ENCODE measurements around the gene RPL19.

RPL19 gene

DNA sequence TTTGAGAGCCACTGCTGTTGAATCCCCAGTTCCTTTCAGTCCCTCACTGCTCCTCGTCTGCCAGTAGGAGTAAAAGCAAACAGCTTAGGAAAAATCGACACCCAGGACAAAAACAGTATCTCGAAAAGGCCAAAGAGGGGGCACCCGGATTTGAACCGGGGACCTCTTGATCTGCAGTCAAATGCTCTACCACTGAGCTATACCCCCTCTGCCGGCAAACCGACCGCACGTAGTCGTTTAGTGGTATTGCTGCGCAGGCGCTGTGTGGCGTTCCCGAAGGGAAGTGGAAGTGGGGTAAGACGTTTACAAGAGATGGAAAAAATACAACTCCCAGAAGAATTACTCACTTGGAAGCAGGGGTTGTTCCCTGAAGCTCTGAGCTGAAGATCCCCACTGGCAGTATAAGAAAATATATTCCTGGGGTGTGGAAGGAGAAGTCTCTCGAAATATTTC is 46.5 kb upstream of the RPL19 start:
- TF ChIP-seq, protein P1, sequence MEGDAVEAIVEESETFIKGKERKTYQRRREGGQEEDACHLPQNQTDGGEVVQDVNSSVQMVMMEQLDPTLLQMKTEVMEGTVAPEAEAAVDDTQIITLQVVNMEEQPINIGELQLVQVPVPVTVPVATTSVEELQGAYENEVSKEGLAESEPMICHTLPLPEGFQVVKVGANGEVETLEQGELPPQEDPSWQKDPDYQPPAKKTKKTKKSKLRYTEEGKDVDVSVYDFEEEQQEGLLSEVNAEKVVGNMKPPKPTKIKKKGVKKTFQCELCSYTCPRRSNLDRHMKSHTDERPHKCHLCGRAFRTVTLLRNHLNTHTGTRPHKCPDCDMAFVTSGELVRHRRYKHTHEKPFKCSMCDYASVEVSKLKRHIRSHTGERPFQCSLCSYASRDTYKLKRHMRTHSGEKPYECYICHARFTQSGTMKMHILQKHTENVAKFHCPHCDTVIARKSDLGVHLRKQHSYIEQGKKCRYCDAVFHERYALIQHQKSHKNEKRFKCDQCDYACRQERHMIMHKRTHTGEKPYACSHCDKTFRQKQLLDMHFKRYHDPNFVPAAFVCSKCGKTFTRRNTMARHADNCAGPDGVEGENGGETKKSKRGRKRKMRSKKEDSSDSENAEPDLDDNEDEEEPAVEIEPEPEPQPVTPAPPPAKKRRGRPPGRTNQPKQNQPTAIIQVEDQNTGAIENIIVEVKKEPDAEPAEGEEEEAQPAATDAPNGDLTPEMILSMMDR (IDR thresholded peaks at IDR 0.05), result peak; percentile 33
- H3K27ac ChIP-seq, result peak overlapping the region; percentile 88

DNA sequence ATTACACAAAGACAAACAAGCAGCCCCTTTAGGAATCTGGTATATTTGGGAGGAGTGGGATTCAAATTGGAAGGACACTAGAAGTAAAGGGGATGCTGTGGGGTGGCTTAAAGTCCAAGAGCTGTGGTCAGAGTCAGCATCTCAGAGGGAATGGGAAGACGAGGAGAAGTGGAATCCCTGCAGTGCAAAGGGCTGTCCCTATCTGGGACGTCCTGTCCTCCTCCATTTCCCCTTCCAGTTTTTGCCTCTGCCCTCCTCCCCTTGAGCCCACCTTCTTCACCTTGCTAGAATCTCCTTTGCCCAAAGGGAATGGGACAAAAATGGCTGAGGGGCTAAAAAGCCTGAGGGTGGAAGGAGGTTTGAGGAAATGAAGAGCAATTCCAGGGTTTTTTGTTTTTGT is 44.4 kb upstream of the RPL19 start:
- Histone ChIP-seq H3K9ac (no peak overlapping the region), H3K4me3 (ENCODE audit: low read depth, low read length) (no peak overlapping the region), H3K27me3 (ENCODE audit: control insufficient read depth, insufficient read depth, low read length) (no peaks in the 10 kb centered on the region), H3K9me3 (ENCODE audit: control insufficient read depth, low read length) (no peaks in the 10 kb centered on the region), H2AFZ (no peak overlapping the region), H3K79me2 (peaks cover 2% of the 10 kb centered on the region), H3K4me1 (peaks cover 8% of the 10 kb centered on the region), H3K4me2 (ENCODE audit: low read length) (no peak overlapping the region), H3K27ac (no peak overlapping the region), H3K36me3 (ENCODE audit: control insufficient read depth, insufficient read depth, low read length) (no peaks in the 10 kb centered on the region)
- TF ChIP-seq, protein P1 (IDR thresholded peaks at IDR 0.05), result no peak

More for the DNA sequence above, 46.5 kb upstream of the RPL19 start:
- peak overlapping the region; percentile 85 for H2AFZ ChIP-seq
- H3K4me2 ChIP-seq (ENCODE audit: low read length), result peak overlapping the region; percentile 95
- no peaks in the 10 kb centered on the region for H3K9me3 ChIP-seq (ENCODE audit: control insufficient read depth, low read length)
- peak overlapping the region; percentile 93 for H3K4me3 ChIP-seq (ENCODE audit: low read depth, low read length)
- no peak overlapping the region for H3K9ac ChIP-seq
- peaks cover 2% of the 10 kb centered on the region for H3K79me2 ChIP-seq
- H3K36me3 ChIP-seq (ENCODE audit: control insufficient read depth, insufficient read depth, low read length), result no peaks in the 10 kb centered on the region
- peaks cover 8% of the 10 kb centered on the region for H3K4me1 ChIP-seq
- no peaks in the 10 kb centered on the region for H3K27me3 ChIP-seq (ENCODE audit: control insufficient read depth, insufficient read depth, low read length)

DNA sequence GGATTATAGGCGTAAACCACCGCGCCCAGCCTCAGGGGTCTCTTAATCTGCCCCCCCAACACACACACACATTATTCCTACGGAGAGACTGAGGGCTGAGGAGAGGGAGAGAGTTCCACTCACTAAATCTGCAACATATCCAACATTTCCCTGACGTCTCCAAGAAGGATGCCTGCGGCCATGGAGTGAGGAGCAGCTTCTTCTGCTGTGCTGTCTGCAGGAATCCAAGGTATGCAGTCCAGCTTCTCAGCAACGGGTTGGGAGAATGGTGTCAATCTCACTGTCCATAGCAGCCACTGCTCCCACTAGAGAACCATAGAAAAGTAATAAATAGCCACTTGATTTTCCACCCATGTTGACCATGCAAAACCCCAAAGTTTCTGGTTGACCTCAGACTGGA is 43.6 kb upstream of the RPL19 start:
- no peaks in the 10 kb centered on the region for H3K9me3 ChIP-seq (ENCODE audit: control insufficient read depth, low read length)
- H3K4me3 ChIP-seq (ENCODE audit: low read depth, low read length), result no peak overlapping the region
- H3K79me2 ChIP-seq, result peaks cover 2% of the 10 kb centered on the region
- peaks cover 8% of the 10 kb centered on the region for H3K4me1 ChIP-seq
- no peaks in the 10 kb centered on the region for H3K27me3 ChIP-seq (ENCODE audit: control insufficient read depth, insufficient read depth, low read length)
- H2AFZ ChIP-seq, result no peak overlapping the region
- H3K9ac ChIP-seq, result no peak overlapping the region
- no peak overlapping the region for H3K27ac ChIP-seq
- H3K4me2 ChIP-seq (ENCODE audit: low read length), result no peak overlapping the region
- no peaks in the 10 kb centered on the region for H3K36me3 ChIP-seq (ENCODE audit: control insufficient read depth, insufficient read depth, low read length)
- TF ChIP-seq, protein P1 (IDR thresholded peaks at IDR 0.05), result no peak

DNA sequence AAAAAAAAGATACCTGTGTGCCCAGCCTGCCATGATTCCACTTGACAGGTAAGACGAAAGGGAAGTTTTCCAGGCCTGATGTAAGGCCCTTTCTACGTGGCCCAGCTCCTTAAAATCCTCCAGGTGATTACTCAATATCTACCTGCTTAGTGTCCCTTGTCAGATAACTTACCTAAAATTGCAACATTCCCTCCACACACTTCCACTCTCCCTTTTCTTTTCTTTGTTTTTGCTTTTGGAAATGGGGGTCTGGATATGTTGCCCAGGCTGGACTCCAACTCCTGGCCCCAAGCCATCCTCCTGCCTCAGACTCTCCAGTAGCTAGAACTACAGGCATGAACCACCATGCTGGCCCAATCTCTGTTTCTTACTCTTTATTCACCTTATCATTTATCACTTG is 41.5 kb upstream of the RPL19 start:
- Histone ChIP-seq H3K4me1 (peaks cover under 1% of the 10 kb centered on the region), H3K4me2 (ENCODE audit: low read length) (no peak overlapping the region), H3K27me3 (ENCODE audit: control insufficient read depth, insufficient read depth, low read length) (no peaks in the 10 kb centered on the region), H3K9ac (no peak overlapping the region), H2AFZ (no peak overlapping the region), H3K27ac (no peak overlapping the region), H3K36me3 (ENCODE audit: control insufficient read depth, insufficient read depth, low read length) (no peaks in the 10 kb centered on the region), H3K79me2 (peaks cover under 1% of the 10 kb centered on the region), H3K4me3 (ENCODE audit: low read depth, low read length) (no peak overlapping the region), H3K9me3 (ENCODE audit: control insufficient read depth, low read length) (no peaks in the 10 kb centered on the region)
- TF ChIP-seq, protein P1 (IDR thresholded peaks at IDR 0.05), result no peak

DNA sequence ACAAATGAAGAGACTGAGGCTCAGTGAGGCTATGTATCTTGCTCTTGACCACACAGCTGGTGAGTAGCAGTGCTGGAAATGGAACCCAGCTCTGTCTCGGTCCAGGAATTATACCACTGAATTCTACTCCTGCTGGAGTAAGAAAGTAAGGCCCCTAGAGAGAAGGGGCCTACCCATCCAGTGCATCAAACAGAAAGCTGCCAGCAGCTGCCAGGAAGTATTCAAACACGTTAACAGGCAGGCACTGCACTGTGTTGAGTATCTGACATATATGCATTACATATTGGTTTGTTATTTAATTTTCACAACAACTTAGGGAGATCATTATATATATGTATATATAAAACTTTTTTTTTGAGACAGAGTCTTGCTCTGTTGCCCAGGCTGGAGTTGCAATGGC is 38.1 kb upstream of the RPL19 start:
- Histone ChIP-seq H3K9ac (no peak overlapping the region), H3K79me2 (no peaks in the 10 kb centered on the region), H3K27me3 (ENCODE audit: control insufficient read depth, insufficient read depth, low read length) (no peaks in the 10 kb centered on the region), H3K27ac (no peak overlapping the region), H2AFZ (no peak overlapping the region), H3K9me3 (ENCODE audit: control insufficient read depth, low read length) (no peaks in the 10 kb centered on the region), H3K4me1 (no peaks in the 10 kb centered on the region), H3K4me2 (ENCODE audit: low read length) (no peak overlapping the region), H3K36me3 (ENCODE audit: control insufficient read depth, insufficient read depth, low read length) (no peaks in the 10 kb centered on the region), H3K4me3 (ENCODE audit: low read depth, low read length) (no peak overlapping the region)
- TF ChIP-seq, protein P1 (IDR thresholded peaks at IDR 0.05), result no peak
